HCT116 (cell line): ENCODE results near the gene BTBD9.

ENCODE experiments used
- CTCF ChIP-seq, 3 experiments: fragments of 200-600 bp in 1 of 3; sonication (generic) in 1 of 3; IDR thresholded peaks in 2 of 3; conservative IDR thresholded peaks in 1 of 3; 2 replicates each; pipeline ENCODE4 v1.5.1; 2012 to 2017; ENCODE audit warnings: low read depth in 2 of 3, low read length in 2 of 3, antibody characterized with exemption in 1 of 3, borderline replicate concordance in 1 of 3, control low read depth in 1 of 3, mild to moderate bottlenecking in 1 of 3, mixed read lengths in 1 of 3, mixed run types in 1 of 3, moderate library complexity in 1 of 3; ENCODE audit not compliant: insufficient read depth in 1 of 3
- EZH2 ChIP-seq: fragments of 200-600 bp; sonication (generic); IDR thresholded peaks from 2 replicates; pipeline ENCODE4 v1.6.1; 2017; ENCODE audit warnings: antibody characterized with exemption, mixed run types
- EZH2phosphoT487 ChIP-seq: fragments of 200-600 bp; IDR thresholded peaks from 2 replicates; pipeline ENCODE4 v1.6.1; 2018; ENCODE audit warnings: antibody characterized with exemption, borderline replicate concordance
- MAX ChIP-seq: IDR thresholded peaks from 2 replicates; pipeline ENCODE4 v1.6.1; 2012

- no peak for TF ChIP-seq CTCF (IDR thresholded peaks at IDR 0.05 in 2 of 3, conservative IDR thresholded peaks at IDR 0.05 in 1 of 3; ENCODE audit: borderline replicate concordance in 1 of 3, insufficient read depth in 1 of 3, low read depth in 2 of 3, low read length in 2 of 3)
- TF ChIP-seq MAX: no peak
- TF ChIP-seq EZH2phosphoT487: no peak
- no peak for TF ChIP-seq EZH2
These were observed 317.6 kb downstream of the BTBD9 start for GRCh38 chr6:38322138-38322537.
